HL-60 (cell line): ENCODE results near the gene ARPC1A.

Source experiments
- DNase-seq, 2 experiments: peaks; one replicate each; pipeline ENCODE4 v3.0.0-alpha.2; 2010 to 2020; ENCODE audit warnings: low read depth in 1 of 2, low spot score in 1 of 2
- H3K27ac ChIP-seq: fragments of 250-450 bp; sonication (Bioruptor Pico); replicated peaks from 2 replicates; pipeline ENCODE4 v1.5.1; 2020; ENCODE audit warnings: mild to moderate bottlenecking, moderate library complexity
- H3K27me3 ChIP-seq: fragments of 250-450 bp; sonication (Bioruptor Pico); 2 replicates; pipeline ENCODE4 v1.5.1; 2021; ENCODE audit warnings: mild to moderate bottlenecking, moderate library complexity; ENCODE audit not compliant: insufficient read depth, poor library complexity, severe bottlenecking
- H3K4me3 ChIP-seq: replicated peaks from 2 replicates; pipeline ENCODE4 v1.5.1; 2011; ENCODE audit warnings: mild to moderate bottlenecking, control low read depth, low read length; ENCODE audit not compliant: insufficient read depth
- CTCF ChIP-seq: IDR thresholded peaks from one replicate; pipeline ENCODE4 v1.5.1; 2011; ENCODE audit warnings: low read length, control low read depth, inconsistent platforms; ENCODE audit not compliant: insufficient read depth
- GABPA ChIP-seq: IDR thresholded peaks from 2 replicates; pipeline ENCODE4 v1.6.1; 2012; ENCODE audit warnings: low read depth
- POLR2AphosphoS5 ChIP-seq: IDR thresholded peaks from 2 replicates; pipeline ENCODE4 v1.6.1; 2012; ENCODE audit warnings: low read depth
- SPI1 ChIP-seq: IDR thresholded peaks from 2 replicates; pipeline ENCODE4 v1.6.1; 2012; ENCODE audit warnings: low read depth, mild to moderate bottlenecking, borderline replicate concordance
- TF ChIP-seq, protein P1 (sequence below): IDR thresholded peaks from 2 replicates; pipeline ENCODE4 v1.6.1; 2012; ENCODE audit warnings: low read depth; ENCODE audit not compliant: insufficient replicate concordance

The ARPC1A gene

GRCh38 chr7:99331002-99331401, 5.3 kb downstream of the ARPC1A start:
- Histone ChIP-seq H3K27ac (peak overlapping the region; percentile 6; the same call in 1 of the 2 replicates), H3K4me3 (no peak overlapping the region)
- no peak for DNase-seq

GRCh38 chr7:99339595-99339994, 13.9 kb downstream of the ARPC1A start:
- Histone ChIP-seq H3K27me3 (no peaks in the 10 kb centered on the region), H3K4me3 (no peak overlapping the region), H3K27ac (no peak overlapping the region)
- no peak for DNase-seq
- TF ChIP-seq SPI1 = no peak
- no peak for TF ChIP-seq GABPA
- TF ChIP-seq CTCF = no peak
- TF ChIP-seq, protein P1, sequence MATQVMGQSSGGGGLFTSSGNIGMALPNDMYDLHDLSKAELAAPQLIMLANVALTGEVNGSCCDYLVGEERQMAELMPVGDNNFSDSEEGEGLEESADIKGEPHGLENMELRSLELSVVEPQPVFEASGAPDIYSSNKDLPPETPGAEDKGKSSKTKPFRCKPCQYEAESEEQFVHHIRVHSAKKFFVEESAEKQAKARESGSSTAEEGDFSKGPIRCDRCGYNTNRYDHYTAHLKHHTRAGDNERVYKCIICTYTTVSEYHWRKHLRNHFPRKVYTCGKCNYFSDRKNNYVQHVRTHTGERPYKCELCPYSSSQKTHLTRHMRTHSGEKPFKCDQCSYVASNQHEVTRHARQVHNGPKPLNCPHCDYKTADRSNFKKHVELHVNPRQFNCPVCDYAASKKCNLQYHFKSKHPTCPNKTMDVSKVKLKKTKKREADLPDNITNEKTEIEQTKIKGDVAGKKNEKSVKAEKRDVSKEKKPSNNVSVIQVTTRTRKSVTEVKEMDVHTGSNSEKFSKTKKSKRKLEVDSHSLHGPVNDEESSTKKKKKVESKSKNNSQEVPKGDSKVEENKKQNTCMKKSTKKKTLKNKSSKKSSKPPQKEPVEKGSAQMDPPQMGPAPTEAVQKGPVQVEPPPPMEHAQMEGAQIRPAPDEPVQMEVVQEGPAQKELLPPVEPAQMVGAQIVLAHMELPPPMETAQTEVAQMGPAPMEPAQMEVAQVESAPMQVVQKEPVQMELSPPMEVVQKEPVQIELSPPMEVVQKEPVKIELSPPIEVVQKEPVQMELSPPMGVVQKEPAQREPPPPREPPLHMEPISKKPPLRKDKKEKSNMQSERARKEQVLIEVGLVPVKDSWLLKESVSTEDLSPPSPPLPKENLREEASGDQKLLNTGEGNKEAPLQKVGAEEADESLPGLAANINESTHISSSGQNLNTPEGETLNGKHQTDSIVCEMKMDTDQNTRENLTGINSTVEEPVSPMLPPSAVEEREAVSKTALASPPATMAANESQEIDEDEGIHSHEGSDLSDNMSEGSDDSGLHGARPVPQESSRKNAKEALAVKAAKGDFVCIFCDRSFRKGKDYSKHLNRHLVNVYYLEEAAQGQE = no peak
- no peak for TF ChIP-seq POLR2AphosphoS5

More at GRCh38 chr7:99331002-99331401, 5.3 kb downstream of the ARPC1A start:
- H3K27me3 ChIP-seq = no peaks in the 10 kb centered on the region
- TF ChIP-seq POLR2AphosphoS5 = no peak
- TF ChIP-seq SPI1 = no peak
- TF ChIP-seq GABPA = no peak
- no peak for TF ChIP-seq CTCF
- TF ChIP-seq, protein P1 = no peak

DNA sequence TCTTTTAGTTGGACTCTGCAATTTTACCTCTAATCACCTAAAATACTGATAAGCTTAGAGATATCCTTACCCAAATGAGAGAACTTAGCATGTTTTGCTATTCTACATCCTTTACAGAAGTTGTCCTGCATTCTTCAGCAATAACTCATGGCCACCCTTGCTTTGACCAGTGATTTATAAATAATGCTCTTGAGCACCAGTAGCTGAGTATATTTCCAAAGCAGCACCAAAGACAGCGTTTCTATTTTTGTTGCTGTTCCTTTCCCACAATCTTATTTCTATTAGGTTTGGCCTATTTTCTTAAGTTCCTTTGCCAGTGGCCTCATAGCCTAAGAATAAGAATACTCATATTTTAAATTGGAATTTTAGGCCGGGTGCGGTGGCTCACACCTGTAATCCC, 15.0 kb downstream of the ARPC1A start:
- DNase-seq = no peak
- Histone ChIP-seq H3K4me3 (no peak overlapping the region), H3K27ac (no peak overlapping the region), H3K27me3 (no peaks in the 10 kb centered on the region)
- no peak for TF ChIP-seq GABPA
- no peak for TF ChIP-seq SPI1
- TF ChIP-seq CTCF = no peak
- TF ChIP-seq, protein P1 = no peak
- no peak for TF ChIP-seq POLR2AphosphoS5
